Right lobe of liver (tissue), 4 donors: Measurements from ENCODE around the gene ASAP2.

Experiments
- CTCF ChIP-seq, 4 donors: fragments of 200-600 bp in 3 of 4; fragments of 450-650 bp in 1 of 4; IDR thresholded peaks; one replicate each; pipeline versions ENCODE4 v1.5.1 to v1.8.0; 2016 to 2022; ENCODE audit warnings: antibody characterized with exemption in 4 of 4, mild to moderate bottlenecking in 2 of 4
- POLR2A ChIP-seq: fragments of 450-650 bp; IDR thresholded peaks from one replicate; pipeline ENCODE4 v1.6.1; 2017; ENCODE audit warnings: antibody characterized with exemption, mild to moderate bottlenecking
- donor health status: DM: no; HTN: no; CAD: no.
- donor health status: DM: no; HTN: no; CAD: no.
- donor health status: DM: no; HTN: yes; CAD: no.

GRCh38 chr2:9238591-9239326 is 32.1 kb downstream of the ASAP2 start:
- TF ChIP-seq CTCF (IDR thresholded peaks at IDR 0.05) (no peak), POLR2A (no peak)
